Transverse colon (tissue), 4 donors: ENCODE results near the gene SYT13.

Experiments used
- CTCF ChIP-seq, 5 experiments: fragments of 200-600 bp in 3 of 5; fragments of 450-650 bp in 2 of 5; sonication (generic) in 3 of 5; IDR thresholded peaks; 1 replicate in 2 of 5; 2 replicates in 3 of 5; pipeline ENCODE4 v1.5.1; 2016 to 2017; ENCODE audit warnings: antibody characterized with exemption in 5 of 5, inconsistent platforms in 3 of 5, mild to moderate bottlenecking in 2 of 5, moderate library complexity in 1 of 5
- POLR2A ChIP-seq: fragments of 450-650 bp; IDR thresholded peaks from one replicate; pipeline ENCODE4 v1.6.1; 2016; ENCODE audit warnings: antibody characterized with exemption, mild to moderate bottlenecking, moderate library complexity
- POLR2AphosphoS5 ChIP-seq, 3 donors: sonication (generic); formaldehyde crosslinking; IDR thresholded peaks; one replicate each; pipeline ENCODE4 v1.6.1; 2016; ENCODE audit warnings: antibody characterized with exemption in 3 of 3

- TF ChIP-seq CTCF (IDR thresholded peaks at IDR 0.05) (no peak), POLR2A (no peak), POLR2AphosphoS5 (IDR thresholded peaks at IDR 0.05) (no peak)
These were observed 36.0 kb downstream of the SYT13 start for GRCh38 chr11:45250035-45250718.
